LNCAP (cell line): ENCODE measurements around the gene TIAM2.
A peak's percentile ranks its signal among the peaks of the same experiment; 100 is the strongest.

ENCODE experiments used
- CTCF ChIP-seq: fragments of 450-650 bp; IDR thresholded peaks from 2 replicates; pipeline ENCODE4 v1.5.1; 2017; ENCODE audit warnings: mild to moderate bottlenecking

The TIAM2 gene

DNA sequence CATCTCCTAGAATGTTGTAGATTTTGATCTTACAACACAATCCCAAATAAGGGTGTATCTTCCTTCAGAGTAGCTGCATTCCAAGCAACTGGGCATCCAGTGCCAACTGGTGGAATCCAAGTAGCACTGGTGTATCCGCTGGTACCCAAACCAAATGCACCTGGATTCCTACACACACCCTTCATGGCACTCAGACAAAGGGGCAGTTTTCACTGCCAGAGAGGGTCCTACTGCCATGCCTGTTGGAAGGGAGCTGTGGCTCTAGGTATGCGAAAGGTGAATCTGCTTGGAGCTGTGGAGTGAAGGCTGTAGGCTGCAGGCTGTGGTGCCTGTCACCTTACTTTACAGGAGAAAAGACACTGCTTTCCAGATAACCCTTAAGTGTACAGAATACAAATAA, 251.7 kb downstream of the TIAM2 start:
- TF ChIP-seq CTCF, result no peak

GRCh38 chr6:155247618-155248007, 252.5 kb downstream of the TIAM2 start:
- no peak for TF ChIP-seq CTCF

GRCh38 chr6:155248008-155249001, 253.2 kb downstream of the TIAM2 start:
- TF ChIP-seq CTCF, result peak; percentile 60

DNA sequence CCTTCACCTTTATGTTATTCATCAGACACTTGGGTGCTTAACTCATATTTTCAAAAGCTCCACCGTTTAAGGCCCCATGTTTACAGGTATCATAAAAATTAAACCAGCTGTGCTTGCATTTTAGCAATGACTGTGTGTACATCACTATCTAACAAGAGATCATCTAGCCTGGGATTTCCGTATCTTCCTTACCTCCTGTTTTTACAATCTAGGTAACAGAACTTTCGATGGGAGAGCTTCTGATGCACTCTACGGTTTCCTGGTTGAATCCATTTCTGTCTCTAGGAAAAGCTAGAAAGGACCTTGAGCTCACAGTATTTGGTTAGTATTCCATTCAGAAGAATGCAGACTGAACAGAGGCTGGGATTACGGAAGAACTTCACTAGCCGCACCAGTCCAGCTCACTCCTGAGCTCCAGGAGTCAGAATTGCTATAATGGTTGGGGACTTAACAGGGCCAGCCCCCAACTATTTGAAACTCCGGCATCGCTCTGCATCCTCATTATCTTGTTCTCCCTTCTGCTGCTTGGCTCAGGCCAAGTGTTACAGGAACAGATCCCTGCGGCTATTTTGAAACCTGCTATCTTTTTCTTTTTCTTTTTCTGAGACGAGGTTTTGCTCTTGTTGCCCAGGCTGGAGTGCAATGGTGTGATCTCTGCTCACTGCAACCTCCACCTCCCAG, 255.7 kb downstream of the TIAM2 start:
- TF ChIP-seq CTCF, result no peak

GRCh38 chr6:155252581-155252980, 257.5 kb downstream of the TIAM2 start:
- no peak for TF ChIP-seq CTCF

DNA sequence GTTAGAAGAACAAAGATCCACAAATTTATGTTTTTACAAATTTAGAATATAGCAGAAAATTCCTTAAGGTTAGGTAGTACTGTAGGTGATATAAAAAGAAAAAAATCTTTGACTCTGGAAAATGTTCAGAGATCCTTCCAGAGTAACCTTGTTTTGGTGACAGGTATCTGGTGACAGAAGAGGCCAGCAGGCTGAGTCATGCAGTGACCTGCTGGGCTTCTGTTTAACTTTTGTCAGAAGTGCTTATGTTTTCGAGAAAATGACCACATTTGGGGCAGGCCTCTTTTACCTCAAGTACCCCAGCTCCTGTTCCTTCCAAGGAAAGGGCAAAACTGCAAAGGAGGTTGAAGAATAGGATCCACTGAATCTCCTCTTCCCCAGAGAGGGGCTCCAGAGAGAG, 258.2 kb downstream of the TIAM2 start:
- no peak for TF ChIP-seq CTCF

DNA sequence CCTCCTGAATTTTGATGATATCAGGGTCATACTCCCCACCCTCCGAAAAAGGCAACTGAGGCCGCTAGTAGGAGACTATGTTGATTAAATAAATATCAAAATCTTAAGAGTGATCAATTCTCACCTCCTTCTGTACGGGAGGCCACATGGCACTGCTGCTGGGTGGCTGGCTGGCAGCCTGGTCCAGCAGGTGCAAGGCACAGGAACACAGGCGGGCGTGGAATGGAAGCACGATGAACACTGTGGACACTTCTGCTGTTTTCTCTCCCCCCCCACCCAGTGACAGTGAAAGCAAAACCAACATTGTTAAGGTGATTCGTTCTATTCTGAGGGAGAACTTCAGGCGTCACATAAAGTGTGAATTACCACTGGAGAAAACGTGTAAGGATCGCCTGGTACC, 259.0 kb downstream of the TIAM2 start:
- TF ChIP-seq CTCF, result no peak
